ENCODE data around the gene FUOM.

FUOM gene

DNA sequence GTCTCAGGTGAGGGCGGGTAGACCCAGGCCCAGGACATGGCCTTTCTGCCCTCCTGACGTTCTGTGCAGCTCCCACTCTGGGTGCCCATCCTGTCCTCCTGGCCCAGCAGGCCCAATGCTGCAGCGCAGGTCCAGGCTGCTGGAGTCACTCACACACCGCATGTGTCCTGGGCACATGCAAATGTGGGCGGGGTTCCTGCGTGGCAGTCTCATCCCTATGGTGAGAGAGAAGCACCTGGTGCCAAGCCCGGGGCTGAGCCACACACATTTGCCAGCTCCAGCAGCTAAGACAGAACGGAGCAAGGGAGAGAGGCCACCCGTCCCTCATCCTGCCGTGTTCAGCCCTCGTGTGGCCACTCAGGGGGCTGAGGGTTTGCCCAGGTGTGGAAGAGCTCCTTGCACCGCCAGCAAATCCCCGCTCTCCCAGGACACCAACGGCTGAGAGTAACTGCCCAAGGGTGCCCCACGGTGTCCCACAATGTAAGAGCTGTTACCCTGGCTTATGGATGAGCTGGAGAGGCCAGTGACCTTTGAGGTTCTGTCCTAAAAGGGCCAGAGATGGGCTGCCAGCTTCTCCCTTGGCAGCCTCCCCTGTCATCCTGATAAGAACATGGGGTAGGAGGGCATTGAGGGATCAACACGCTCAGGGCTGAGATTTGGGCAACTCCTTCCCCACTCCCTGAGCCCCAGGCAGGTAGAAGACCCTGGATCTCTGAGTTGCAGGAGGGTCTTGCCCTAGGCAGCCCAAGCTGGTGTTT, 4.4 kb downstream of the FUOM start:
- in situ Hi-C loops (cut with HindIII; ENCODE audit: low sequenced_read_pairs) = no loop called here

DNA sequence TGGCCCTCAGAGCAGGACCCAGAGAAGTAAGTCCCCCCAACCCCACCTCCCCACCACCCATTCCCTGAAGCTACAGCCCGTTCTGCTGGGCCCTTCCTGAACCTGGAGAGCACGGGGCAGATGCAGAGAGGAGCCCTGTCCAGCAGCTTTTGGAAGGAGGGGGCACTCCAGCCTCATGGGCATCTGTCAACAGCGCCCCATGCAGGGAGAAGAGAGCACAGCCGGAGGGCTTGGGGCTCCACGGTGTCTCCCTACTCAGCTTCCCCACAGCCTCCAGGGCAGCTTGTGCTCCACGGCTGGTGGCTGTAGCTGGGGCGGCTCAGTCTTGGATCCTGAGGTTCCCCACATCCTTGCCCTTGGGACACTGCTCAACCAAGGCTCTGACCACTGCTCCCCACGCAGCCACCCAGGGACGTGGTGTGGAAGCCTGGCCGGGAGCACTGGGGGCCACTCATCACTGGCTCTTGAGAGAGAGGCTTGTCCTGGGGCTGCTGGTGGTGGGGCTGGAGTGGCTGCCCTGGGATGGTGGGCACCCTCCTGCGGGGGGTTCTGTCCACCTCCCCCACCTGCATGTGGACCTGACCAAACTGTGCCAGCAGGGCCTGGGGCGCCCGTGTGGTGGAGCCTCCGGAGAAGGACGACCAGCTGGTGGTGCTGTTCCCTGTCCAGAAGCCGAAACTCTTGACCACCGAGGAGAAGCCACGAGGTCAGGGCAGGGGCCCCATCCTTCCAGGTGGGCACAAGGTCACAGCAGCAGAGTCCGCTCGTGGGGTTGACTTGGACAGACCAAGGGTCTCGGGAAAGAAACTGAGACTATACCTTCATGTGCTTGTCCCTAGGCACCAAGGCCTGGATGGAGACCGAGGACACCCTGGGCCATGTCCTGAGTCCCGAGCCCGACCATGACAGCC, 6.2 kb downstream of the FUOM start:
- in situ Hi-C loops (cut with HindIII; ENCODE audit: low sequenced_read_pairs) = no loop called here

DNA sequence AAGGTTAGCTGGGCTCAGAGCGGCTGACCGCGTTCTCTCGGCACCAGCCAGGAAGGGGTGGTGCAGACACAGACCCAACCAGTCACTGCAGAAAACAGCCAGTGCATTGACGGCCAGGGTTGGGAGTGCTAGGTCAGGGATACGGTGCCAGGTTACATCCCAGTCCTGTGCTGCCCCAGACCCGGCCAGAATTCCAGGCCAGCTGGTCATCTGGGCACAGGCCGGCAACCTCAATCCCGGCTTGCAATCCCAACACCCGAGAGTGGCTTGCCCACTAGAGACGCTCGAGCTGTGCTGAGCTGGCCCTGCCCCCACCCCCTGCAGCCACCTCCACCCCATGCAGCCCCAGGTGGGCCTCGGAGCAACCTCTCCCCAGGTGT, 6.9 kb downstream of the FUOM start:
- in situ Hi-C loops (cut with HindIII; ENCODE audit: low sequenced_read_pairs) = no loop called here

DNA sequence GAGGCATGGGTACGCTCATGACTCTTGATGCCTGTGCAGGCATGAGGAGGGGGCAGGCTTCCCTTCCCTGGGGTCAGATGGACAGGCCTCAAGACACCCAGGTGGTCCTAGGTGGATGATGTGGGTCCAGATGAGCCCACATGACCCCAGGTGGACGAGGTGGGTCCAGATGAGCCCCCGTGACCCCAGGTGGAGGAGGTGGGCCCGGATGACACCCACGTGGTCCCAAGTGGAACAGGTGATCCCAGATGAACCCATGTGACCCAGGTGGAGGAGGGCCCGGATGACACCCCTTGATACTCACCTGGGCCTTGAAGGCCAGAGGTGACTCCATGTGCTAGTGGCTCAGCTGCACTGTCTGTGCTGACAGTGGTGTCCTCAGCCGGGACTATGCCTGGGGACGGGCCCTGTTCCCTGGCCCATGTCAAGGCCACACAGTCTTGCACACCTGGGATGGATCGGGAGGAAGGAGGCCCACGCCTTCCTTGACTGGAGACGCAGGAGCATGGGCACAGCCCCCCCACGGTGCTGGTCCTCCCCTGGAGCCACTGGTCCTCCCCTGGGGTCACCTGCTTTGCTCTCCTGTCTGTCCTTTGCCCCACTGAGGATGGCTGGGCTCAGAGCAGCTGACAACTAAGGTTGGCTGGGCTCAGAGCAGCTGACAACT, 7.4 kb downstream of the FUOM start:
- in situ Hi-C loops (cut with HindIII; ENCODE audit: low sequenced_read_pairs) = no loop called here

DNA sequence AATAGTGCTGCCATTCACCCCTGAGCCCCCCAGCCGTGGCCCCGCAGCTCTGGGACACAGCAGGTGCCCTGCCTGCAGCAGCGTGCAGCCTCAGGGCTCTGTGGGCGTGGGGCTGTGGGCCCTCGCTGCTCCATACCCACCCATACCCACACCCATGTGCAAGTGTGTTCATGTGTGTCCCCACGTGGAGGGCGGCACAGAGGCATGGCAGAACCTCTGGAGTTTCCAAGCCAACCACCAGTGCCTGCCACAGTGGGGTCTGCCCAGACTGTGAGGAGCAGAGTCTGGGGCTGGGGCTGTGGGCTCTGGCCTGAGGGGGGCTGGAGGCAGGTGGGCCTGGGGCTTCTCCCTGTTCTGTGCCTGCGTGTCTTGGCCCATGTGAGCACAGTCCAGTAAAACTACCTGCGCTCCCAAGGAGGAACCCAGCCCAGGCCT, 8.2 kb downstream of the FUOM start:
- in situ Hi-C loops (cut with HindIII; ENCODE audit: low sequenced_read_pairs) = no loop called here

DNA sequence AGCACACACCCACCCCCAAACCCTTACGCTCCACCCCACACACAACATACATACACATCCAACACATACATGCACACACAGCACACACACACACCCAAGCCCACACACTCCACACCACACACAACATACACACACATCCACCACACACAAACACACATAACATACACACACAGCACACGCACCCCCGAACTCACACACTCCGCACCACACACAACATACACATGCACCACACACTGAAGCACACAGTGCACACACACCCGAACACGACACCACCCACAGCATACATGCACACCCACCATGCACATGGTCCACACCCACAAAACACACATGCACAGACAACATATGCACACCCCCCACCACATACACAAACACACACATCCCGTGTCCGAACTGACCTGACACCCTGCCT, 8.7 kb downstream of the FUOM start:
- in situ Hi-C loops (cut with HindIII; ENCODE audit: low sequenced_read_pairs) = no loop called here

DNA sequence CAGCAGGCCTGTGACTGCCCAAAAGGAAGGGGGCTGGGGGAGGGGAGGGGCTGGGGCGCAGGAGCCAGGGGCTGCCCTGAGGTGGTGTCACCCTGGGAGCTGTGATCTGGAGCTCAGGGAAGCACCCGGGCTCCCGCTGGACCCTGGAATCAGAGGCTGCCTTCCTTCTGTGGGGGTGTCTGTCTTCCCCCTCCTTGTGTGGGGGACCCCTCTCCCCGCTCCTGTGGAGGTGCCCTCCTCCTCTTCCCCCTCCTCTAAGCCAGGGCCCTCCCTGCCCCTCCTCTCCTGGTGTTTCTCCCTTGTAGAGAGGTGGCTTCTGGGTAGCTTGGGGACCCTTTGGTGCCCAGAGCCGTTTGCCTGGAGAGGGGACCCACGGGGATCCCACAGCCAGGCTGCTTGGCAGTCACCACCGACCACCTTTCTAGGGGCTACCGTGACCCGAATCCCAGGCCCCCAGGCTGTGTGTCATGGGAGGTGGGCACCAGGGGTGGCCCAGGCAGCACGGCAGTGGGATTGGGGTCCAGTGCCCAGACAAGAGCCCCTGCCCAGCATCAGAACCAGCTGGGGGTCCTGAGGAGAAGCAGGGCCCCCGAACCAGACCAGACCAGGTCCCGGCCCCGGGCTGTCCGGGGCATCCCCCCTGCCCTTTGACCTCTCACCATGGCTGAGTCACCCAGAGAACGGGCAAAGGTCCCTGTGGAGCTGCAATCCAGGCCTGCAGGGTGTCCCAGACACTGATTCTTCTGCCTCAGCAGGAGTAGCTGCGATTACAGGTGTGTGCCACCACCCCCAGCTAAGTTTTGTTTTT, 9.9 kb downstream of the FUOM start:
- in situ Hi-C loops (cut with HindIII; ENCODE audit: low sequenced_read_pairs) = no loop called here

DNA sequence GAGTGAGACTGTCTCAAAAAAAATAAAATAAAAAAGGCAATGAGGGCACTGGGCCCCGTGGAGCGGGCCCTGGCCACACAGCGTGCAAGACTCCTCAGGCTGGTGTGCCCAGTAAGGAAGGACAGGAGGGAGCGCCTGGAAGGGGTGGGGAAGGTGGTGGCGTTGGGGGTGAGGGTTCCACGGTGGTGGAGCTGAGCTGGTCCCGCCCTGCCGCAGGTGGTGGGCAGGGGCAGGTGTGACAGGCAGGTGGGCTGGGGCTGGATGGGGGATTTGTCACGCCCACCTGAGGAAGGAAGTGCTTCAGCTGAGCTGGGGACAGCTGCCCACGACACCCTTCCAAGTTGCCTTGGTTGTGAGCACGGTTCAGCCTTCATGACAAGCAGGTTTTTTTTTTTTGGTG, 11.4 kb downstream of the FUOM start:
- in situ Hi-C loops (cut with HindIII; ENCODE audit: low sequenced_read_pairs) = no loop called here

DNA sequence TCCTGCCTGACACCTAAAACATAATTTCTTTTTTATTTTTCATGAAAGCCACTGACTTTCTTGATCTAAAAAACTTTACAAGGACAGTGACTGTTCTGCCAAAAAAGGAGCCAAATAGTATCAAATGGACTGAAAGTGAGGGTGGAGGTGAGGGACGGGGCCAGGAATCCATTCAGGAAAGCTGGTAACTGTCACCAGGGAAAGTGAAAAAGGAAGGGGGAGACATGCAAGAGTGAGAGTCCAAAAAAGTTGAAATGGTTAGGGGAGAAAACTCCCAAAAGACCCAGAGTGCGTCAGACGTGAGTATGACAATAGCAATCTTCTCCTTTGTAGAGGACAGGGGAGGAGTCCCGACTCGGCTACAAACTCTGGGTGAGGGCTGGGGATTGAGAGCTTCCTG, 13.6 kb downstream of the FUOM start:
- in situ Hi-C loops (cut with HindIII; ENCODE audit: low sequenced_read_pairs) = no loop called here

DNA sequence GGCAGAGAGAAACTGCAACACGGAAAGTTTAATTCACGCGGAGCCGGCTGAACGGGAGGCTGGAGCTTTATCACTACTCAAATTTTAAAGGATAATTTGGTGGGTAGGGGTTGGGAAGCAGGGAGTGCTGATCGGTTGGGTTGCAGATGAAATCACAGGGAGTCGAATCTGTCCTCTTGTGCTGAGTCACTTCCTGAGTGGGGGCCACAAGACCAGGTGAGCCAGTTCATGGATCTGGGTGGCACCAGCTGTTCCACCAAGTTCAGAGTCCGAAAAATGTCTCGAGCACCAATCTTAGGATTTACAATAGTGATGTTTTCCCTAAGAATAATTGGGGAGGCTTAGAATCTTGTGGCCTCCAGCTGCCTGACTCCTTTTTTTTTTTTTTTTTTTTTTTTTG, 14.3 kb downstream of the FUOM start:
- in situ Hi-C loops (cut with HindIII; ENCODE audit: low sequenced_read_pairs) = no loop called here

DNA sequence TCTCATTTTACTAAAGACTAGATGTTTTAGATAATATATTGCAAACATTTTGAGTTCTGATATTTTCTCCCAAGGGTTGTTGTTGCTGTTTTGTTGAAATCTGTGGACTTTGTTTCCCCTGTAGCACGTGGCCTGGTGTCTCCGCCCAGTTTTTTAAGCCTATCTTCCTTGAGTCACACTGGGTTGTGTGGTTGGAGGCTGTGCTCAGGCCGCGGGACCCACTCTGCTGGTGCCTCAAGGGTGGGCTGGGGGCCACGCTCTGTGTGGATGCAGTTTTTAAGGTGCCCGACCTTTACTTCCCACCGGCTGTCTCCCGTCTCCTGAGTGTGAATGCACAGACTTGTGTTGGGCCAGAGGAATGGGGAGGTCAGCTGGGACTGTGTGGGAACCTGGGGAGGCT, 14.9 kb downstream of the FUOM start:
- in situ Hi-C loops (cut with HindIII; ENCODE audit: low sequenced_read_pairs) = no loop called here

DNA sequence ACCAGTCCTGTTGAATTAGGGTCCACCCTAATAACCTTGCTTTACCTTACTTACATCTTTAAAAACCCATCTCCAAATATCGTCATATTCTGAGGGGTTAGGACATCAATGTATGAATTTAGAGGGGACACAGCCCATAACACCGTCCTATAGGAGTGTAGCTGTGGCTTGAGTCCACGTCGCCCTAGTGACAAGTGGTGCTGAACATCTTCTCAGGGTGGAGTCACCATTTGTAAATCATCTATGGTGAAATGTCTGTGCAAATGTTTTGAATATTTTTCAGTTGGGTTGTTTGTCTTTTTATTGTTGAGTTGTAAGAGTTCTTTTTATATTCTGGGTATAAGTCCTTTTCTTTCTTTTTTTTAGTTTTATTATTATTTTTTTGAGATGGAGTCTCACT, 15.8 kb downstream of the FUOM start:
- in situ Hi-C loops (cut with HindIII; ENCODE audit: low sequenced_read_pairs) = no loop called here

DNA sequence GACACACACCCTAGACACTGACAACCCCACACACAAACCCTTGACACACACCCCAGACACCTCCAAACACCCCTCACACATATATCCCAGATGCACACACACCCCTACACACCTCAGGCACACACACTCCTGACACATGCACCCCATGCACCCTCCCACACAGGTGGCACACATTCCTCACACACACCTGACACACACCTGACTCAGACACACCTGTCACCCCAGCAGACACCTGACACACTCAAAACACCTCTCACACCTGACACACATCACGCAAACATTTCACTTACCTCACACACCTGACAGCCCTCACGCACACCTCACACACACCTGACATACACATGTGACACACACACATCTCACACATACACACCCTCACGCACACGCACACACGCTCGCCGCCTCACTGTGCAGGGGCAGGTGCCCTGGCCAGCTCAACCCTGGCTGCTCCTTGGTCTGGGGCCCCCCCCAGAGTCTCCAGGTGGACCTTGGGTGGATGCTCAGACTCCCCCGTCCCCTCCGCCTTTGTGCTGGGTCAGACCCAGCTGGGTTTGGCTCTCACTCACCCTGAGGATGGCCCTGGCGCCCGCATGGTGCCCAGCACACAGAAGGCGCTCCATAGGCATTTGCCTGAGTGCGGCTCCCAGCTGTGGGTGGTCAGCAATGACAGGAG, 18.0 kb downstream of the FUOM start:
- in situ Hi-C loops (cut with HindIII; ENCODE audit: low sequenced_read_pairs) = no loop called here

DNA sequence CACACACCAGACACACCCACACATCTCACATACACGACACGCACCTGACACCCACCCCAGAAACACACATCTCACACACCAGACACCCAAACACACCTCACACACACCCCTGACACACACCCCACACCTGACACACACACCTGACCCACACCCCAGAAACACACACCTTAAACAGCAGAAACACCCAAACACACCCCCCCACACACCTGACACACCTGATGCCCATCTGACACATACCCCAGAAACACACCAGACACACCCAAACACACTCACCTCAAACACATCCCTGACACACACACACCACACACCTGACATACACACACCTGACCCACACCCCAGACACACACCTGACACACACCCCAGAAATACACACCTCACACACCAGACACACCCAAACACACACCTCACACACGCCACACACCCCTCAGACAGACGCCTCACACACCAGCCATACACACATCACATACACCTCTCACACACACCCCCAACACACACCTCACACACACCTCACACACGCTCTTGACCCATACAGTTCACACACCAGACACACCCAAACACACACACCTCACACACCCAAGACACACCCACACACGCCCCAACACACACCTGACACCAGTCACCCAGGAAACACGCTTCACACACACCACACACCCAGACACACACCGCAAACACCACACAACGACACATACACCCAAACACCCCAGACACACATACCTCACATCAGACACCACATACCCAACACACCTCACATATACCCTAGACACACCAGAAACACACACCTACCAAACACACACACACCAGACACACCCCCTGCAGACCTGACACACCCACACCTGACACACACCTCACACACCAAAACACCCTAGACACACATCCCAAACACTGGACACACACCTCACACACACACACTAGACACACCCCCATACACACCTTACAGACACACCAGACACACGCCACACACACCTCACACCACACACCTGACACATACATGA, 19.4 kb downstream of the FUOM start:
- in situ Hi-C loops (cut with HindIII; ENCODE audit: low sequenced_read_pairs) = no loop called here

DNA sequence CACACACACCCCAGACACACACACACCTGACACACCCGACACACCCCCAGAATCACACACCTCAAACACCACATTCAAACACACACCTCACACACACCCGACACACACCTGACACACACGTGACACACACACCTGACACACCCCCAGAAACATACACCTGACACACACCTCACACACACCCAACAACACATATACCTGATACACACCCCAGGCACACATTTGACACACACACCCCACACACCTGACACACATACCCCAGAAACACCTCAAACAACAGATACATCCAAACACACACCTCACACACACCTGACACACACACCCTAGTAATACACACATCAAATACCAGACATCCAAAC, 20.5 kb downstream of the FUOM start:
- in situ Hi-C loops (cut with HindIII; ENCODE audit: low sequenced_read_pairs) = no loop called here

DNA sequence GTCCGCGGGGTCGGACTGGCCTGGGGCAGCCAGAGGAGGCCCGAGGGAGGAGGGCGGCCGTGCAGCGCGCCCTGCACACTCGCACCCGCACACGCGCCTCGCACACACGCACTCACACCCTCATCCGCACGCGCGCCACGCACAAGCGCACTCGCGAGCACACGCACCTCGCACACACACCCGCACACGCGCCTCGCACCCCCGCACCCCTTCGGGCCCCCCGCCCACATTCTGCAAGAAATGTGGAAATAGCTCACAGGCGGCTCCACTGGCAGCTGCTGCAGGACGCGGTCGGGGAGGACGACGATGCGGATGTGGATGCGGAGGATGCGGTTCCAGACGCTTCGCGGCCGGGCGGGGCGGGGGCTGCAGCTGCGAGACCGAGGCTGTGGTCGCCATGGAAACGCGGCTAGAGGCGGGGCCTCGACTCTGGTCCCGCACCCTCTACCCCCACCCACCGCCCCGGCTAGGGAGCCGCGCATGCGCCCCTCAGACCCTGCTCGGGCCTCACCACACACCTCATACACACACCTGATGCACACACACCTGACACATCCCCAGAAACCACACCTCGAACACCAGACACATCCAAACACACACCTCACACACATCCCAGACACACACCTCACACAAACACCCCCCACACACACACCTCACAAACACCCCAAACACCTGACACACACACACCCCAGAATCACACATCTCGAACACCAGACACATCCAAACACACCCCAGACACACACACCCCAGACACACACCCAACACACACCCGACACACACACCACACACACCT, 21.0 kb downstream of the FUOM start, which contains the start of gene CALY:
Gene CALY, minus strand, starts transcription at position 320 of the 793 bp plus-strand sequence. CDS start 7,907 bp downstream, outside the sequence.
- in situ Hi-C loops (cut with HindIII; ENCODE audit: low sequenced_read_pairs) = no loop called here

DNA sequence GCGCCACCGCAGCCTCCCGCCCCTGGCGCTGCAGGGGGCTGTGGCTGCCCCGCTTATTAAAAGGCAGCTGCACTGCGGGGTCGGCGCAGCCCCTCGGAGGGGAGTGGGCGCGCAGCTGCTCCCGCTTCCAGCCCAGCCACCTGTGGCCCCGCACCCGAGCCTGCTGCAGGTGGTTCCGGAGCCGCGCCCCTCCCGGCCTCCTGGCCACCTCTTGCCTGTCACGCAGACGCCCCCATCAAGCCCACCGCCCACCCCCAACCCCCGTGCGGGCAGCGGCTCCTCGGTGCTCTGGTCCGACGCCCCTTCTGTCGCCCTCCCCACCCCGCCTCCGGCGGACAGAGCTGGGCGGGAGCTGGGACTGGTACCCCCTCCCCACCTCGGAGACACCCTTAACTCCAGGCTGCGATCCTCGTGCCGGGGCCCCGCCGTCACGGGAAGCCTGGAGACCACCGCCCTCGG, 21.7 kb downstream of the FUOM start:
- in situ Hi-C loops (cut with HindIII; ENCODE audit: low sequenced_read_pairs) = no loop called here

Data from DLD1 (cell line).